Right lung (tissue), 5 donors: ENCODE measurements around the gene NOM1. TPM values are rescaled to one million over a fixed set of nuclear protein-coding genes. Genes with fewer than 3 reads are reported as not detected.

Experiments
- DNase-seq, 2 donors: peaks; one replicate each; pipeline ENCODE4 v3.0.0-alpha.2; 2013
- polyA plus RNA-seq, 5 donors: library from polyadenylated mRNA; unstranded; fragments of 120-200 nt; gene quantifications; one replicate each; pipeline versions ENCODE4 v1.2.1 to v1.2.3, GENCODE V29; 2013; ENCODE audit warnings: inconsistent platforms in 1 of 5, low replicate concordance in 1 of 5; ENCODE audit not compliant: insufficient read length in 5 of 5, insufficient read depth in 1 of 5

The NOM1 gene
- polyA plus RNA-seq, 5 donors = 23.2 to 37.2 (median 25.8) TPM

GRCh38 chr7:156979711-156980110 is 30.2 kb downstream of the NOM1 start:
- no peak for DNase-seq

- DNase-seq = no peak
Observed at GRCh38 chr7:156984174-156984891, 34.8 kb downstream of the NOM1 start.

GRCh38 chr7:156985101-156985992 is 35.8 kb downstream of the NOM1 start:
- DNase-seq = no peak

- no peak for DNase-seq
Observed at GRCh38 chr7:156986378-156986777, 36.9 kb downstream of the NOM1 start.

- no peak for DNase-seq
Observed at GRCh38 chr7:156988343-156989185, 39.1 kb downstream of the NOM1 start.

- DNase-seq = no peak
Observed at GRCh38 chr7:156989766-156990535, 40.4 kb downstream of the NOM1 start.

GRCh38 chr7:156993021-156993924 is 43.8 kb downstream of the NOM1 start:
- DNase-seq = no peak

GRCh38 chr7:156993925-156994235 is 44.4 kb downstream of the NOM1 start:
- DNase-seq = no peak

- DNase-seq = no peak
Observed at GRCh38 chr7:156994417-156994816, 44.9 kb downstream of the NOM1 start.

- no peak for DNase-seq
Observed at GRCh38 chr7:156998988-156999957, 49.8 kb downstream of the NOM1 start.

GRCh38 chr7:156999958-157000726 is 50.6 kb downstream of the NOM1 start:
- no peak for DNase-seq

- DNase-seq = no peak
Observed at GRCh38 chr7:157000741-157001653, 51.5 kb downstream of the NOM1 start.

- DNase-seq = no peak
Observed at GRCh38 chr7:157001920-157002818, 52.7 kb downstream of the NOM1 start.

GRCh38 chr7:157002819-157003421 is 53.4 kb downstream of the NOM1 start:
- DNase-seq = no peak

- no peak for DNase-seq
Observed at GRCh38 chr7:157003445-157003755, 53.9 kb downstream of the NOM1 start.
